Colonic mucosa (tissue), 4 donors: ENCODE measurements around the gene MESD. TPM values are rescaled to one million over a fixed set of nuclear protein-coding genes. Genes with fewer than 3 reads are reported as not detected.

Experiments
- DNase-seq: peaks from one replicate; pipeline ENCODE4 v3.0.0-alpha.2; 2020
- H3K27ac ChIP-seq: fragments of 200-600 bp; one replicate; pipeline ENCODE4 v1.8.0; 2021
- H3K27me3 ChIP-seq: fragments of 200-600 bp; one replicate; pipeline ENCODE4 v1.8.0; 2021
- H3K36me3 ChIP-seq: fragments of 200-600 bp; one replicate; pipeline ENCODE4 v1.8.0; 2021
- H3K4me1 ChIP-seq: fragments of 200-600 bp; one replicate; pipeline ENCODE4 v1.8.0; 2021; ENCODE audit warnings: mild to moderate bottlenecking
- H3K4me3 ChIP-seq: fragments of 200-600 bp; one replicate; pipeline ENCODE4 v1.8.0; 2021
- H3K9ac ChIP-seq, 2 donors: one replicate each; pipeline ENCODE4 v1.7.0; 2013; ENCODE audit warnings: control low read depth in 2 of 2, low read depth in 2 of 2, low read length in 2 of 2
- H3K9me3 ChIP-seq: fragments of 200-600 bp; one replicate; pipeline ENCODE4 v1.8.0; 2021
- intact Hi-C: fragments of 100-400 bp; cut with DNase I; formaldehyde crosslinking; loops from one replicate; pipeline ENCODE4 v1.14.1; 2022
- total RNA-seq, 2 donors: library from RNA; stranded (reverse); fragmentation: NEBNext Ultra II Directional in 1 of 2; extraction: Animal tissue kit (Norgen Biotek cat#: 25700) in 1 of 2; gene quantifications; one replicate each; pipeline ENCODE4 v1.2.1, GENCODE V29; 2021
- TF ChIP-seq, protein P1 (sequence below): fragments of 200-600 bp; IDR thresholded peaks from one replicate; pipeline ENCODE4 v1.8.0; 2022; ENCODE audit warnings: antibody characterized with exemption, mild to moderate bottlenecking
- donor health status: healthy.
- donor health status: DM: no; HTN: no; CAD: no.
- donor health status: DM: no; HTN: no; CAD: no.

Gene MESD
- total RNA-seq, 2 donors from 2014 or later, result 20.4 to 26.1 TPM

DNA sequence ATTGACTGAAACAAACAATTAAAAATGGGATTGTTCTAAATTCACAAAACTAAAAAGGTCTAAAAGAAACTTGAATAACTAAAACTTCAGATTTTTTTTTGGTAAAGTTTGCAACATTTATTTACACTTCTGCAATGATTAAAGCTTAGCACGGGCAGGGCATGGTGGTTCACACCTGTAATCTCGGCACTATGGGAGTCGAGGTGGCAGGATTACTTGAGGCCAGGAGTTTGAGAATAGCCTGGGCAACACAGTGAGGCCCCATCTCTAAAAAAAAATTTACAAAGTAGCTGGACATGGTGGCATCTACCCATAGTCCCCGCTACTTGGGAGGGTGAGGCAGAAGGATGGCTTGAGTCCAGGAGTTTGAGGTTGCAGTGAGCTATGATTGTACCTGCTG, 42.7 kb upstream of the MESD start:
- Histone ChIP-seq H3K9ac (no peak overlapping the region), H3K36me3 (no peaks in the 10 kb centered on the region), H3K4me3 (no peak overlapping the region), H3K27me3 (no peaks in the 10 kb centered on the region), H3K27ac (no peak overlapping the region), H3K4me1 (no peaks in the 10 kb centered on the region), H3K9me3 (no peaks in the 10 kb centered on the region)
- DNase-seq, result no peak
- TF ChIP-seq, protein P1, sequence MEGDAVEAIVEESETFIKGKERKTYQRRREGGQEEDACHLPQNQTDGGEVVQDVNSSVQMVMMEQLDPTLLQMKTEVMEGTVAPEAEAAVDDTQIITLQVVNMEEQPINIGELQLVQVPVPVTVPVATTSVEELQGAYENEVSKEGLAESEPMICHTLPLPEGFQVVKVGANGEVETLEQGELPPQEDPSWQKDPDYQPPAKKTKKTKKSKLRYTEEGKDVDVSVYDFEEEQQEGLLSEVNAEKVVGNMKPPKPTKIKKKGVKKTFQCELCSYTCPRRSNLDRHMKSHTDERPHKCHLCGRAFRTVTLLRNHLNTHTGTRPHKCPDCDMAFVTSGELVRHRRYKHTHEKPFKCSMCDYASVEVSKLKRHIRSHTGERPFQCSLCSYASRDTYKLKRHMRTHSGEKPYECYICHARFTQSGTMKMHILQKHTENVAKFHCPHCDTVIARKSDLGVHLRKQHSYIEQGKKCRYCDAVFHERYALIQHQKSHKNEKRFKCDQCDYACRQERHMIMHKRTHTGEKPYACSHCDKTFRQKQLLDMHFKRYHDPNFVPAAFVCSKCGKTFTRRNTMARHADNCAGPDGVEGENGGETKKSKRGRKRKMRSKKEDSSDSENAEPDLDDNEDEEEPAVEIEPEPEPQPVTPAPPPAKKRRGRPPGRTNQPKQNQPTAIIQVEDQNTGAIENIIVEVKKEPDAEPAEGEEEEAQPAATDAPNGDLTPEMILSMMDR, result no peak
- intact Hi-C loops, result no loop called here

- H3K27ac ChIP-seq, result no peak overlapping the region
- H3K27me3 ChIP-seq, result no peaks in the 10 kb centered on the region
- no peak for DNase-seq
- intact Hi-C loops, result no loop called here
- H3K36me3 ChIP-seq, result no peaks in the 10 kb centered on the region
- TF ChIP-seq, protein P1, result no peak
- no peak overlapping the region for H3K9ac ChIP-seq
- no peaks in the 10 kb centered on the region for H3K4me1 ChIP-seq
- no peaks in the 10 kb centered on the region for H3K9me3 ChIP-seq
- no peak overlapping the region for H3K4me3 ChIP-seq
Measured at GRCh38 chr15:81031203-81031602, 41.6 kb upstream of the MESD start.

DNA sequence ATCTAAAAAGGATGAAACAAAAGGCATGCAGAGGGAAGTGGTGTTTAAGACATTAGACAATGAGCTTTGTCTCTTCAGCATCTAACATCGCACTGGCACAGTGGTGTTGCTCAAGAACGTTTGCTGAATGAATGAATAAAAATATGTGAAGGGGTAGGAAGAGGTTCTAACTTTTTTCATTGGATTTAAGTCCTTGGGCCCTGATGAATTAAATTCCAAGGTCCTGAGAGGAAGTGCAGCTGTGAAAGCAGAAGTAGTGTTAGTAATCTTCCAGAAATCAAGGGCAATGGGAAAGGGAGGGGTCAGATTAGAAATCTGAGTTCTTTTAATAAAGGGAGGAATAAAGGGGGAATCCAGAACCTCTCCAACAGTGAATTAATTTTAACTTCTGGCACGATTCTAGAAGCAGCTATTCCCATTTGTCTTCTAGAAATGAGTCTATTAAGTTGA, 40.7 kb upstream of the MESD start:
- TF ChIP-seq, protein P1, result no peak
- intact Hi-C loops, result no loop called here
- H3K4me1 ChIP-seq, result no peaks in the 10 kb centered on the region
- no peak overlapping the region for H3K4me3 ChIP-seq
- H3K9me3 ChIP-seq, result no peaks in the 10 kb centered on the region
- no peak overlapping the region for H3K27ac ChIP-seq
- no peak for DNase-seq
- no peak overlapping the region for H3K9ac ChIP-seq
- H3K27me3 ChIP-seq, result no peaks in the 10 kb centered on the region
- H3K36me3 ChIP-seq, result no peaks in the 10 kb centered on the region

DNA sequence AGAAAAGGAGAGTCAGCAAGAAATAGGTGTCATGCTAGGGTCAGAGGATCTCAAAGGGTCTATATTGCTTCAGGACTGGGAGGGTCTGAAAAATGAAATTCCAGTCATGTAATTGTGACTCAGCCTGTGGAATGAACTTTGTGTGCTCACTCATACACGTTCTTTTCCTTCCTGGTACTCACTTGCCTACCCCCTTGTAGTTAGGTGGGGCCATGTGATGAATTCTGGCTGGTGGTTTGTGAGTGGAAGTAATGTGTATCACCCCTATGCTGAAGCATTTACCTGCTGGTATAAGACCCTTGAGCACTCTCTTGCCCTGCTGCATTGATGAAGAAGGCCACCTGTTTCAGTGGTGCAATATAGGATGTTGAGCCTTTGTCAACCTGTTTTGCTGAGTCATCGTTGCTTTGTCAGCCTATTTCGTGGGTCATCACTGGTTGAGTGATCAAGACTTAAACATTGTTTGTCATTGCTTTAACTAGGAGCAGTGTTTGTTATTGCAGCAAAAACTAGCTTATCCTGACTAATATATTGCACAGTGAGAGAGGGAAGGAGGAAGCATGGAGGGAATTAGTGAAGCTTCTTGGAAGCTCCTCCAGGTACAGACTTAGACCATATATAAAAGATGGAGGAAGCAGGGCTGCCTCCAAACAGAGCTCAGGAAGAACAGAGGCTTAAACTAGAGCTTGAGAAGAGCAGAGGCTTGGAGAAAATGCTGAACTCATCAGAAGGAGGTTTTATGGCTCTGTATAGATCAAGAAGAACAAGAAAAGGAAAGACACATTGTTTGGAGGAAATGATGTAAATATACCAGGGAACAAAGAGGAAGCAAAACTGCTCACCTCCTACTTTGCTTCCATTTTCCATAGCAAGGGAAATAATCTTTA, 40.0 kb upstream of the MESD start:
- no peaks in the 10 kb centered on the region for H3K36me3 ChIP-seq
- TF ChIP-seq, protein P1, result no peak
- no peak overlapping the region for H3K27ac ChIP-seq
- no peak for DNase-seq
- H3K27me3 ChIP-seq, result no peaks in the 10 kb centered on the region
- no peak overlapping the region for H3K4me3 ChIP-seq
- no peaks in the 10 kb centered on the region for H3K9me3 ChIP-seq
- intact Hi-C loops, result no loop called here
- H3K9ac ChIP-seq, result no peak overlapping the region
- H3K4me1 ChIP-seq, result no peaks in the 10 kb centered on the region

- Histone ChIP-seq H3K36me3 (no peaks in the 10 kb centered on the region), H3K9me3 (no peaks in the 10 kb centered on the region), H3K4me3 (no peak overlapping the region), H3K4me1 (no peaks in the 10 kb centered on the region), H3K27ac (no peak overlapping the region), H3K9ac (no peak overlapping the region), H3K27me3 (no peaks in the 10 kb centered on the region)
- TF ChIP-seq, protein P1, result no peak
- intact Hi-C loops, result no loop called here
- DNase-seq, result no peak
Measured at GRCh38 chr15:81026836-81027599, 37.4 kb upstream of the MESD start.
